NOMO-1 treated with DMSO at 0.1 percent for 48 hours (cell line): Measurements from ENCODE around the gene CYTH1.
"Not testable (repeated sequence)": the region's sequence is repeated elsewhere in the genome, so short reads cannot be mapped to it uniquely, and the experiment has no call there.

Experiments
- DNase-seq: peaks from one replicate; lab custom pipeline; 2025; ENCODE audit not compliant: unreplicated experiment; lab: John Stamatoyannopoulos, UW

CYTH1 gene

GRCh38 chr17:78673395-78673794, 108.7 kb downstream of the CYTH1 start:
- no peak for DNase-seq

GRCh38 chr17:78672871-78673371, 109.2 kb downstream of the CYTH1 start:
- DNase-seq, result no peak

- DNase-seq, result no peak
These were observed 110.1 kb downstream of the CYTH1 start for GRCh38 chr17:78672005-78672404.

- DNase-seq, result not testable (repeated sequence)
These were observed 110.4 kb downstream of the CYTH1 start for GRCh38 chr17:78671726-78672001.

- DNase-seq, result no peak
These were observed 111.0 kb downstream of the CYTH1 start for GRCh38 chr17:78670850-78671725.

- DNase-seq, result no peak
These were observed 112.0 kb downstream of the CYTH1 start for GRCh38 chr17:78669975-78670518.

- DNase-seq, result no peak
These were observed 112.7 kb downstream of the CYTH1 start for GRCh38 chr17:78669256-78669974.

GRCh38 chr17:78668847-78669246, 113.2 kb downstream of the CYTH1 start:
- no peak for DNase-seq

GRCh38 chr17:78667741-78668640, 114.1 kb downstream of the CYTH1 start:
- DNase-seq, result no peak

- DNase-seq, result no peak
These were observed 115.0 kb downstream of the CYTH1 start for GRCh38 chr17:78667091-78667490.

- peak; percentile 57 for DNase-seq
These were observed 115.8 kb downstream of the CYTH1 start for GRCh38 chr17:78665952-78666920.

GRCh38 chr17:78665387-78665951, 116.6 kb downstream of the CYTH1 start:
- no peak for DNase-seq

- DNase-seq, result no peak
These were observed 117.3 kb downstream of the CYTH1 start for GRCh38 chr17:78664476-78665386.

- DNase-seq, result no peak
These were observed 120.8 kb downstream of the CYTH1 start for GRCh38 chr17:78661093-78661770.

GRCh38 chr17:78659546-78659945, 122.5 kb downstream of the CYTH1 start:
- DNase-seq, result no peak

- no peak for DNase-seq
These were observed 123.7 kb downstream of the CYTH1 start for GRCh38 chr17:78658281-78658785.

GRCh38 chr17:78655251-78655940, 126.7 kb downstream of the CYTH1 start:
- no peak for DNase-seq
